Neuron (in vitro differentiated cells): ENCODE measurements around the gene COQ8A.

ENCODE experiments used
- H2AFZ ChIP-seq: one replicate; pipeline ENCODE4 v1.6.1; 2013; ENCODE audit warnings: low read depth, mild to moderate bottlenecking, inconsistent platforms, low read length, moderate library complexity
- H3K27me3 ChIP-seq: one replicate; pipeline ENCODE4 v1.6.1; 2013; ENCODE audit warnings: low read length; ENCODE audit not compliant: insufficient read depth
- H3K36me3 ChIP-seq: one replicate; pipeline ENCODE4 v1.6.1; 2013; ENCODE audit warnings: low read length; ENCODE audit not compliant: insufficient read depth
- H3K4me1 ChIP-seq: one replicate; pipeline ENCODE4 v1.6.1; 2013; ENCODE audit warnings: low read length; ENCODE audit not compliant: insufficient read depth
- H3K4me3 ChIP-seq: 2 replicates; pipeline ENCODE4 v1.5.1; 2013; ENCODE audit warnings: mild to moderate bottlenecking, low read length, moderate library complexity
- H3K9me3 ChIP-seq: one replicate; pipeline ENCODE4 v1.6.1; 2013; ENCODE audit warnings: low read length

The COQ8A gene

GRCh38 chr1:226960256-226960655, 20.2 kb downstream of the COQ8A start:
- no peaks in the 10 kb centered on the region for H3K4me1 ChIP-seq
- H3K4me3 ChIP-seq: no peak overlapping the region
- no peak overlapping the region for H2AFZ ChIP-seq
- H3K27me3 ChIP-seq: no peaks in the 10 kb centered on the region
- no peaks in the 10 kb centered on the region for H3K9me3 ChIP-seq
- peaks cover under 1% of the 10 kb centered on the region for H3K36me3 ChIP-seq

GRCh38 chr1:226960944-226961765, 21.1 kb downstream of the COQ8A start:
- H3K36me3 ChIP-seq: peaks cover 4% of the 10 kb centered on the region
- H3K27me3 ChIP-seq: no peaks in the 10 kb centered on the region
- H3K9me3 ChIP-seq: no peaks in the 10 kb centered on the region
- H3K4me3 ChIP-seq: no peak overlapping the region
- H3K4me1 ChIP-seq: no peaks in the 10 kb centered on the region
- no peak overlapping the region for H2AFZ ChIP-seq

GRCh38 chr1:226962421-226963391, 22.6 kb downstream of the COQ8A start:
- peaks cover 4% of the 10 kb centered on the region for H3K36me3 ChIP-seq
- no peaks in the 10 kb centered on the region for H3K9me3 ChIP-seq
- no peaks in the 10 kb centered on the region for H3K4me1 ChIP-seq
- no peaks in the 10 kb centered on the region for H3K27me3 ChIP-seq
- H2AFZ ChIP-seq: no peak overlapping the region
- H3K4me3 ChIP-seq: no peak overlapping the region

- Histone ChIP-seq H3K4me3 (no peak overlapping the region), H2AFZ (no peak overlapping the region), H3K27me3 (no peaks in the 10 kb centered on the region), H3K9me3 (no peaks in the 10 kb centered on the region), H3K4me1 (no peaks in the 10 kb centered on the region), H3K36me3 (peaks cover 4% of the 10 kb centered on the region)
Measured at GRCh38 chr1:226964068-226964425, 24.0 kb downstream of the COQ8A start.

- H3K4me3 ChIP-seq: no peak overlapping the region
- no peak overlapping the region for H2AFZ ChIP-seq
- no peaks in the 10 kb centered on the region for H3K4me1 ChIP-seq
- H3K36me3 ChIP-seq: peaks cover 4% of the 10 kb centered on the region
- no peaks in the 10 kb centered on the region for H3K9me3 ChIP-seq
- no peaks in the 10 kb centered on the region for H3K27me3 ChIP-seq
Measured at GRCh38 chr1:226964611-226965486, 24.8 kb downstream of the COQ8A start.

GRCh38 chr1:226965581-226966440, 25.7 kb downstream of the COQ8A start:
- peaks cover 4% of the 10 kb centered on the region for H3K36me3 ChIP-seq
- H3K4me1 ChIP-seq: no peaks in the 10 kb centered on the region
- H3K9me3 ChIP-seq: peaks cover 2% of the 10 kb centered on the region
- H3K4me3 ChIP-seq: no peak overlapping the region
- no peak overlapping the region for H2AFZ ChIP-seq
- no peaks in the 10 kb centered on the region for H3K27me3 ChIP-seq

GRCh38 chr1:226966683-226967082, 26.6 kb downstream of the COQ8A start:
- no peak overlapping the region for H2AFZ ChIP-seq
- H3K27me3 ChIP-seq: no peaks in the 10 kb centered on the region
- H3K9me3 ChIP-seq: peaks cover 3% of the 10 kb centered on the region
- H3K36me3 ChIP-seq: peaks cover 4% of the 10 kb centered on the region
- no peak overlapping the region for H3K4me3 ChIP-seq
- no peaks in the 10 kb centered on the region for H3K4me1 ChIP-seq

GRCh38 chr1:226967665-226968064, 27.6 kb downstream of the COQ8A start:
- no peaks in the 10 kb centered on the region for H3K27me3 ChIP-seq
- H3K36me3 ChIP-seq: peaks cover 4% of the 10 kb centered on the region
- no peak overlapping the region for H3K4me3 ChIP-seq
- H2AFZ ChIP-seq: no peak overlapping the region
- H3K4me1 ChIP-seq: no peaks in the 10 kb centered on the region
- H3K9me3 ChIP-seq: peaks cover 7% of the 10 kb centered on the region

GRCh38 chr1:226971765-226972164, 31.7 kb downstream of the COQ8A start:
- Histone ChIP-seq H2AFZ (no peak overlapping the region), H3K9me3 (peaks cover 7% of the 10 kb centered on the region), H3K4me3 (no peak overlapping the region), H3K27me3 (no peaks in the 10 kb centered on the region), H3K4me1 (peaks cover 30% of the 10 kb centered on the region), H3K36me3 (no peaks in the 10 kb centered on the region)

- Histone ChIP-seq H3K4me1 (peaks cover 31% of the 10 kb centered on the region), H3K27me3 (no peaks in the 10 kb centered on the region), H3K9me3 (peaks cover 7% of the 10 kb centered on the region), H3K4me3 (no peak overlapping the region), H3K36me3 (no peaks in the 10 kb centered on the region), H2AFZ (no peak overlapping the region)
Measured at GRCh38 chr1:226972931-226973330, 32.8 kb downstream of the COQ8A start.

- H3K27me3 ChIP-seq: no peaks in the 10 kb centered on the region
- H3K36me3 ChIP-seq: no peaks in the 10 kb centered on the region
- H3K4me3 ChIP-seq: no peak overlapping the region
- peaks cover 7% of the 10 kb centered on the region for H3K9me3 ChIP-seq
- H3K4me1 ChIP-seq: peaks cover 31% of the 10 kb centered on the region
- no peak overlapping the region for H2AFZ ChIP-seq
Measured at GRCh38 chr1:226973371-226973897, 33.3 kb downstream of the COQ8A start.
